Mesothelial cell of epicardium (in vitro differentiated cells): ENCODE results near the gene APOBEC4. TPM values are rescaled to one million over a fixed set of nuclear protein-coding genes. Genes with fewer than 3 reads are reported as not detected.

Experiments used
- DNase-seq, 2 experiments: peaks; one replicate each; pipeline ENCODE4 v3.0.0; 2021; ENCODE audit warnings: low spot score in 2 of 2; ENCODE audit not compliant: unreplicated experiment in 2 of 2
- H3K27ac Mint-ChIP-seq: 2 replicates; pipeline ENCODE4 v1.8.0; 2021; ENCODE audit warnings: mixed read lengths
- H3K27me3 Mint-ChIP-seq: 2 replicates; pipeline ENCODE4 v1.8.0; 2021; ENCODE audit warnings: low read depth, mixed read lengths
- H3K36me3 Mint-ChIP-seq: 2 replicates; pipeline ENCODE4 v1.8.0; 2021; ENCODE audit warnings: mixed read lengths
- H3K4me1 Mint-ChIP-seq: 2 replicates; pipeline ENCODE4 v1.8.0; 2021; ENCODE audit warnings: mixed read lengths
- H3K4me3 Mint-ChIP-seq: 2 replicates; pipeline ENCODE4 v1.8.0; 2021; ENCODE audit warnings: mild to moderate bottlenecking, moderate library complexity, mixed read lengths
- H3K9me3 Mint-ChIP-seq: 2 replicates; pipeline ENCODE4 v1.8.0; 2021; ENCODE audit warnings: mixed read lengths
- CTCF ChIP-seq: fragments of 200-600 bp; sonication (generic); IDR thresholded peaks from one replicate; pipeline ENCODE4 v1.5.0; 2021; ENCODE audit warnings: antibody characterized with exemption; ENCODE audit not compliant: unreplicated experiment
- total RNA-seq: library from RNA; stranded (reverse); gene quantifications from 3 replicates; pipeline ENCODE4 v1.2.1, GENCODE V29; 2021

The APOBEC4 gene
- total RNA-seq, 1 donor from 2014 or later, result not detected

- no peaks in the 10 kb centered on the region for H3K36me3 Mint-ChIP-seq
- no peak overlapping the region for H3K27ac Mint-ChIP-seq
- no peak for DNase-seq
- TF ChIP-seq CTCF, result no peak
- no peaks in the 10 kb centered on the region for H3K4me1 Mint-ChIP-seq
- no peaks in the 10 kb centered on the region for H3K27me3 Mint-ChIP-seq
- H3K9me3 Mint-ChIP-seq, result no peaks in the 10 kb centered on the region
- H3K4me3 Mint-ChIP-seq, result no peak overlapping the region
Observed at GRCh38 chr1:183645531-183645930, 7.6 kb downstream of the APOBEC4 start.

- TF ChIP-seq CTCF, result no peak
- Mint-ChIP-seq H3K36me3 (no peaks in the 10 kb centered on the region), H3K4me1 (no peaks in the 10 kb centered on the region), H3K27ac (no peak overlapping the region), H3K9me3 (no peaks in the 10 kb centered on the region), H3K27me3 (peaks cover 19% of the 10 kb centered on the region), H3K4me3 (no peak overlapping the region)
- no peak for DNase-seq
Observed at GRCh38 chr1:183642166-183642565, 10.9 kb downstream of the APOBEC4 start.

- peaks cover 32% of the 10 kb centered on the region for H3K27me3 Mint-ChIP-seq
Observed at GRCh38 chr1:183640193-183640592, 12.9 kb downstream of the APOBEC4 start.

GRCh38 chr1:183638649-183639387 is 14.3 kb downstream of the APOBEC4 start:
- no peak for DNase-seq
- H3K27ac Mint-ChIP-seq, result no peak overlapping the region
- H3K9me3 Mint-ChIP-seq, result no peaks in the 10 kb centered on the region
- peaks cover 32% of the 10 kb centered on the region for H3K27me3 Mint-ChIP-seq
- H3K36me3 Mint-ChIP-seq, result no peaks in the 10 kb centered on the region
- no peak for TF ChIP-seq CTCF
- H3K4me1 Mint-ChIP-seq, result peaks cover 19% of the 10 kb centered on the region
- no peak overlapping the region for H3K4me3 Mint-ChIP-seq

More at GRCh38 chr1:183640193-183640592, 12.9 kb downstream of the APOBEC4 start:
- TF ChIP-seq CTCF, result no peak
- Mint-ChIP-seq H3K36me3 (no peaks in the 10 kb centered on the region), H3K4me3 (no peak overlapping the region), H3K4me1 (peaks cover 8% of the 10 kb centered on the region), H3K27ac (no peak overlapping the region), H3K9me3 (no peaks in the 10 kb centered on the region)
- DNase-seq, result no peak

- no peaks in the 10 kb centered on the region for H3K9me3 Mint-ChIP-seq
- peaks cover 32% of the 10 kb centered on the region for H3K27me3 Mint-ChIP-seq
- DNase-seq, result no peak
- H3K27ac Mint-ChIP-seq, result no peak overlapping the region
- peak overlapping the region; percentile 100 for H3K4me3 Mint-ChIP-seq
- no peak for TF ChIP-seq CTCF
- H3K4me1 Mint-ChIP-seq, result peaks cover 37% of the 10 kb centered on the region
- peaks cover under 1% of the 10 kb centered on the region for H3K36me3 Mint-ChIP-seq
Observed at GRCh38 chr1:183636783-183637182, 16.3 kb downstream of the APOBEC4 start.

- Mint-ChIP-seq H3K4me1 (peaks cover 39% of the 10 kb centered on the region), H3K27ac (no peak overlapping the region), H3K4me3 (peak overlapping the region; percentile 100), H3K9me3 (no peaks in the 10 kb centered on the region), H3K36me3 (peaks cover 3% of the 10 kb centered on the region), H3K27me3 (peaks cover 32% of the 10 kb centered on the region)
- no peak for TF ChIP-seq CTCF
- no peak for DNase-seq
Observed at GRCh38 chr1:183636334-183636682, 16.8 kb downstream of the APOBEC4 start.
